GM21576 (cell line): ENCODE results near the gene CUBN.

Experiments used
- ATAC-seq: cut with Tn5 transposase; IDR thresholded peaks from one replicate; pipeline ENCODE4 v1.9.1; 2021; ENCODE audit warnings: mild to moderate bottlenecking, moderate library complexity; ENCODE audit not compliant: unreplicated experiment

CUBN gene

DNA sequence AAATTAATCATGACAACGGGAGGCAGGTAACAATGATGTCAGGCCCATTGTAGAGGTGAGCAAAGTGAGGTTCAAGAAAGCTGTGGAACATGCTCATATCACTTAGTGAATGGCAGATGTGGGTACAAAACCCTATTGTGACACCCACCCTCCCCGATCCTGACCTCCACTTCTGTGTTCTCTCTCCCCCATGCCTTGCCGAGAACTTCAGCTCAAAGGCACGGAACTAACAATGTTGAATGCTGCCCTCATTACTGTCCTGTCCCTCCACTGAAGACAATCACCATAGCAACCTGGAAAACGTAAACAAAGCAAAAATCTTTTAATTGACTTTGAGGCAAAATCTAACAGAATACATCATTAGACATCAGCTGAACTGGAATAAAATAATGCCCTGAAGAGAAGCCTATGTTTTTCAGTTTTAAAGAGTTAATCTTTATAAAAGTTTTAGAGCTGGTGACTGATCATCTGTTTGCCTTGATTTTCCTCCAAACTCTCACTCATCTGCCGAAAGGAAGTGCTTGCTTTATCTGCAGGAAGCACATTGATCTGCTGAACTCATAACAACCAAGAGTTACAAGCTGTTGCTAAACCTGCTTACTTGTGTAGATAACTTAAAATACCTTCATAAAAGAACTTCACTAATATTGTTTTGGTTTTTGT, 133.6 kb downstream of the CUBN start:
- ATAC-seq = no peak

GRCh38 chr10:16993186-16993585, 136.4 kb downstream of the CUBN start:
- no peak for ATAC-seq

GRCh38 chr10:16992611-16993119, 136.9 kb downstream of the CUBN start:
- no peak for ATAC-seq

GRCh38 chr10:16991011-16991410, 138.6 kb downstream of the CUBN start:
- no peak for ATAC-seq

GRCh38 chr10:16989826-16990293, 139.8 kb downstream of the CUBN start:
- no peak for ATAC-seq

DNA sequence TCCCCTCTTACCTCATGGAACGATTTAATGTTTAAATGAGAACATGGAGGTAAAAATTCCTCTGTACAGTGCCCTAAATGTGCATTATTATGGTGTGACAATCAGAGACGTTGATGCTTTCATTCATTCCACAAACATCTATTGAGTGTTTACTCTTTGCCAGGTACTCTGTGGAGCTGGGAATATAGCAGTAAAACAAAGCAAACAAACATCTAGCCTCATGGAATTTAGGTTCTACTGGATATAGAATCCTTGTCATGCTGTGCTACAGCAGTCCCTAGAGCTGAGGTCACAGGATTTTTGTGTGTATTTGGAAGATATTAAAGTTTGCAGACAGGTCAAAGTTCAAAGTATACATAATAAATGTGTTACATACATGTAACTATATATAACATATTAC, 140.7 kb downstream of the CUBN start:
- no peak for ATAC-seq

DNA sequence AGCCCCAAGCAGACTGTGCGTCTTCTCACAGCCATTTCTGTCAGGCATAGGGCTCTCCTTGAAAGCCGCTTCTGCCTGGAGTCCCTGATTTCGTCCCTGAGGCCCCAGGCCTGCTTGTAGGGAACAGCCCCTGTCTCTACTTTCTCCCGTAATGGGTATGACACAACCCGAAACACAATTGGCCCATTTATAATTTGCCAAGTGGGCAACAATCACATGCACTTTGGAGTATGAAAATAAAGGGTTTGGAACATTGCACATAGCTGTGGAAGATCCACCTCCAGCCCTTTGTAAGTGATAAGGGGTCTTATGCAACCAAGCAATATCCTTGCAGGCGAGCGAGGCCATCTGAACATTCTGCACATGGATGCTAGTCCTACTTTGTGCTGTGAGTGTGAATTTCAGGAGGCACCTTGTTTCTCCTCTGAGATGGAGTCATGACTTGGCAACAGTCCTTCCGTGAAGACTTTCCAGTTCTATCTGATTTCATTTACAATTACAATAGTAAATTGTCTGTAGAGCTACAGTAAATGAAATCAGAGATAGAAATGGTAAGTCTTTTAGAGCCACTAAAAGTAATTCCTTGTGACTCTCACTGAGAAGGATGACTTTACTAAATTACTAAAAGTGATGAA, 141.5 kb downstream of the CUBN start:
- ATAC-seq = no peak

GRCh38 chr10:16987206-16987621, 142.4 kb downstream of the CUBN start:
- ATAC-seq = no peak

GRCh38 chr10:16986406-16987205, 143.0 kb downstream of the CUBN start:
- no peak for ATAC-seq

- ATAC-seq = no peak
Measured at GRCh38 chr10:16986082-16986405, 143.6 kb downstream of the CUBN start.

DNA sequence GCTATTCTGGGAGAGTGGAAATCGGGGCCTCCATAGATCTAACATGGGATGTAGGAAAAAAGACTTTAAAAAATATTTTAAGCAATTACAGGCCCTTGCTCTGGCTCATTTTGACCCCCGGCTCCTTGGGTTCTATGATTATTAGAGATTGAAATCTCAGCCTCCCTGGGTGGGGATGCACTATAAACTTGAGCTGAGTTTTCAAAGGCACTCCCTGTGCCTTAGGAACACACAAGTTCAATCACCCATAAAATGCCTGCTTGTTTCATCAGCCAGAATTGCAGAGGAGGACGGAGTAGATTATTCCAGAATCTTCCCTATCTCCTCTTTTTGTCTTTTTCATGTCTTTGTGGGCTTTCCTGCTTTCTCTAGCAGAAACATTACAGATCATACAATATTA, 145.4 kb downstream of the CUBN start:
- no peak for ATAC-seq

DNA sequence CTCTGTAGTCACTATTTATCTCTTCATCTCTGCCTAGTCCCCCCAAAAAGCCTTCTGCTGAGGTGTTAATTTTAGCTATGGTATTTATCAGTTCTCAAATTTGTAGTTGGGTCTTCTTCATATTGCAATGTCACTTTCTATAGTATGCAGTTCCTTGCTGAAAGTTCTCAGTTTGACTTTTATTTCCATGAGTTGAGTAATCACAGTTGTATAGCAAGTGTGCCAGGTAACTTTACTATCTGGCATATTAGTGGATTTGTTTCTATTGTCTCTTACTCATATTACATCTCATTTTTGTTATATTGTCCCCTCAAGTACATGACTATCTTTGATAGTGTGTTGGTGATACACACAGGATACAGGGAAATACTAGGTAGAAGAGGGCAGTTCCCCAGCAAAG, 152.8 kb downstream of the CUBN start:
- ATAC-seq = no peak

DNA sequence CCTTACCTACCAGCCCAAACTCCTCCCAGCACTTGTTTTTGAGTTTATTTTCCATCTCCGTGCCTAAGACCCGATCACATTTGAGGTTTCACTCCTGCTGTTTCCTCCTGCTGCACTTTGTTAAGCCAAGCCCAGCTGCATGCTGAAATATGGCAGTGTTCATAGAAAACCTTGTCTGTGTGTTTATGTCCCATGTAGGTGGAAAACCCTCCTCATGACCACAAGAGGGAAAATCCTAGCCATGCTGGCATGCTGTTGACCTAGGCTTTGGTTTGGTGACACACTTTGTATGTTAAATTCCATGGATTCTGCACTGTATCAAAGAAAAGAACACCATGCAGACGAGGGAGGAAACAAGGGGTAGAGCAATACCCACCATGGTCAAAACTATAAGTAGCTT, 154.4 kb downstream of the CUBN start:
- no peak for ATAC-seq

GRCh38 chr10:16968416-16969041, 161.1 kb downstream of the CUBN start:
- no peak for ATAC-seq

- ATAC-seq = no peak
Measured at GRCh38 chr10:16967866-16968415, 161.7 kb downstream of the CUBN start.

GRCh38 chr10:16966991-16967865, 162.4 kb downstream of the CUBN start:
- no peak for ATAC-seq

DNA sequence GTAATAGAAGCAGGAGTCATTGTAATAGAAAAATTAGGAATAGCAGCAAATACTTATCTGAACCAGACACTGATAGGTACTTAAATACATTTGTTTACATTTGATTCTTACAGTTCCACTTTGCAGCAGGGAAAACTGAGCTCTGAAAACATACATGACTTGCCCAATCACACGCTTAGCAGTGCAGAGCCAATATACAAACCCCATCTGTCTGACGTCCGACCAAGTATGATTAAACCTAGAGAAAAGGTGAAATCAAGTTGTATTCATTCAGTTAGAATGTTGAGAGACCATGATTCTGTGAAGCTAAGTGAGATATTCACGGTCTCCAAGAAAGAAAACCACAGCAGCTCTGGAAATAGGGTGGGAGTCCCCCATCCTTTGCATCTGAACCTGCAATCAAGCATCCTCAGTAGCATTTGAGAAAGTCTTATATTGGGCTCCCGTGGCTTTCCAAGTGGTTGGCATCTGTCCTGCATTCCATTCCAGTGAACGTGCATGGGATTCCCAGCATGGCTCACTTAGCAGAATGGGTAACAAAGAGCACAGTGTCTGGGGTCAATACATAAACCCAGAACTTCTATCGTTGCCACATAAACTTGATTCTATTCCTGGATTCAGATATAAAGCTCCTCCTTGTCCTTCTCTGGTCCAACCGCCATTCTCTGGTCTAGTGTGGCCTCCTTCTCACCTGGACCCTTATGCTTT, 163.7 kb downstream of the CUBN start:
- no peak for ATAC-seq

DNA sequence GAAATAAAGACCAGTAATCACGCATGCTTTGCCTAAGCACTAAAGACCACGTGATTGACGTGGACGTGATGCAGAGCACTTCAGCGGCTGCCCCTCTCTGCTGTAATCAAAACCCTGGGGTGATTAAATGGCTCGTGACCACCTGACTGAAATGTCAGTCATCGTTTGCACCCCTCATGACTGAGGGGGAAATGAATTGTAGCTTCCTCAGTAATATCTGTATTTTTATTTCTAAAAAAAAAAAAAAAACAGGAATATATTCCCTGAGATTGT, 164.3 kb downstream of the CUBN start:
- no peak for ATAC-seq

GRCh38 chr10:16964576-16965343, 164.9 kb downstream of the CUBN start:
- ATAC-seq = no peak
